ENCODE measurements around the gene MROH7.

MROH7 gene

DNA sequence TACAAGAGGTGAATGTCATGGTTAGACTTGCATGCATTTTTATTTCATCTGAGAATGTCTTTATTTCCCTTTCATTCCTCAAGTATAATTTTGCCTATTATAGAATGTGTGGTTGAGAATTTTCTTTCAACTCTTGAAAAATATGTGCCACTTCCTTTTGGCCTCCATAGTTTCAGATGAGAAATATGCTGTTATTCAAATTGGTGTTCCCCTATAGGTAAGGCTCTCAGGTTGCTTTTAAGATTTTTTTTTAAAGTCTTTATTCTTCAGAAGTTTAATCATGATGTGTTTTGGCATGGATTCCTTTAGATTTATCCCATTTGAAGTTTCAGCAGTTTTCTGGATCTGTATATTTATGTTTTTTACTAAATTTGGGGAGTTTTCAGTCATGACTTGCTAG lies 2.1 kb downstream of the MROH7 start:
- Histone ChIP-seq H3K27me3 (ENCODE audit: insufficient read depth, low read length, poor library complexity, severe bottlenecking) (no peaks in the 10 kb centered on the region), H4K20me1 (ENCODE audit: insufficient read depth, low read length, poor library complexity, severe bottlenecking) (no peaks in the 10 kb centered on the region), H3K4me2 (ENCODE audit: low read depth, low read length, poor library complexity, severe bottlenecking) (no peak overlapping the region), H3K9ac (ENCODE audit: low read depth, low read length, poor library complexity, severe bottlenecking) (no peak overlapping the region), H3F3A (ENCODE audit: low read depth) (no peaks in the 10 kb centered on the region), H3K9me3 (ENCODE audit: insufficient read depth, low read depth, low read length) (no peaks in the 10 kb centered on the region; the same call in 1 of the 2 replicates), H3K79me2 (ENCODE audit: insufficient read depth, low read length) (no peaks in the 10 kb centered on the region), H3K9me2 (replicated peaks; ENCODE audit: low read depth, low read length) (no peaks in the 10 kb centered on the region), H3K4me1 (ENCODE audit: insufficient read depth, low read length, poor library complexity, severe bottlenecking) (no peaks in the 10 kb centered on the region), H2AFZ (ENCODE audit: low read length) (no peak overlapping the region), H3K36me3 (ENCODE audit: insufficient read depth, low read length) (no peaks in the 10 kb centered on the region), H3K4me3 (ENCODE audit: low read length, poor library complexity, severe bottlenecking) (no peak overlapping the region)
- TF ChIP-seq, protein P1, sequence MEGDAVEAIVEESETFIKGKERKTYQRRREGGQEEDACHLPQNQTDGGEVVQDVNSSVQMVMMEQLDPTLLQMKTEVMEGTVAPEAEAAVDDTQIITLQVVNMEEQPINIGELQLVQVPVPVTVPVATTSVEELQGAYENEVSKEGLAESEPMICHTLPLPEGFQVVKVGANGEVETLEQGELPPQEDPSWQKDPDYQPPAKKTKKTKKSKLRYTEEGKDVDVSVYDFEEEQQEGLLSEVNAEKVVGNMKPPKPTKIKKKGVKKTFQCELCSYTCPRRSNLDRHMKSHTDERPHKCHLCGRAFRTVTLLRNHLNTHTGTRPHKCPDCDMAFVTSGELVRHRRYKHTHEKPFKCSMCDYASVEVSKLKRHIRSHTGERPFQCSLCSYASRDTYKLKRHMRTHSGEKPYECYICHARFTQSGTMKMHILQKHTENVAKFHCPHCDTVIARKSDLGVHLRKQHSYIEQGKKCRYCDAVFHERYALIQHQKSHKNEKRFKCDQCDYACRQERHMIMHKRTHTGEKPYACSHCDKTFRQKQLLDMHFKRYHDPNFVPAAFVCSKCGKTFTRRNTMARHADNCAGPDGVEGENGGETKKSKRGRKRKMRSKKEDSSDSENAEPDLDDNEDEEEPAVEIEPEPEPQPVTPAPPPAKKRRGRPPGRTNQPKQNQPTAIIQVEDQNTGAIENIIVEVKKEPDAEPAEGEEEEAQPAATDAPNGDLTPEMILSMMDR (conservative IDR thresholded peaks at IDR 0.05; ENCODE audit: low read length), result no peak
- TF ChIP-seq EZH2phosphoT487 (IDR thresholded peaks at IDR 0.05; ENCODE audit: borderline replicate concordance), result no peak

DNA sequence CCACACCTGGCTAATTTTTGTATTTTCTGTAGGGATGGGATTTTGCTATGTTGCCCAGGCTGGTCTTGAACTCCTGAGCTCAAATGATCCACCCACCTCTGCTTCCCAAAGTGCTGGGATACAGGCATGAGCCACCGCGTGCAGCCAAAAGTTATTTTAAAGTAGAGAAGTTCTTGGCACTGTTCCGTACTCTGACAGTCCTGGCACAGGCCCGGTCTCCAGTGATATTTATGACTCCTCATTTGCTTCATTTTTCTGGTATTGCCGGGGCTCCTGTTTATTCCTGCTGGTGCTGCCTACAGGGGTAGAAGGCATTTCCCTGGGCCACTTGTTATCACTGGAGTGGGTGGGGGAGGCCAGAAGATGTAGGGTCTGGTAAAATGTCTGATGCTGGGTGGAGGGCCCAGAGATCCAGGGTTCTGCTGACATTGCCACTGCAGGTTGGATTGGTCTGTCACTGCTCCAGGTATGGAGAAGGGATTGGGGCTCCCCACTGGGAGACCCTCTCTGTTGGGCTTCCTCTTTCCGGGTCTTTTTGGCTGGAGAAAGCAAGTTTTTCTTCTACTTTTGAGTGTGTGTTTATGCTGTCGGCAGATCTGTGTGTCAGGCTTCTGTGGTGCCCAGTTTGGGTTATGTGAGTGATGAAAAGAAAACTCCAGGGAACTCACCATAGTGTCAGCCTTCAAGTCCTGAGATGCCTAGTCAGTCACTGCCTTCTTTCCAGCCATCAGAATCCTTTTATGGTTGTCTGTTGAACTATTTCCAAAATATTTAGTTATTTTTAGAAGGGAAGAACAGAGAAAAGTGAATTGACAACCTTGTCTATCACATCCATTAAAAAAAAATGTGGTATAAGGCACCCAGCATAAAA lies 4.5 kb downstream of the MROH7 start:
- no peaks in the 10 kb centered on the region for H3K27me3 ChIP-seq (ENCODE audit: insufficient read depth, low read length, poor library complexity, severe bottlenecking)
- no peaks in the 10 kb centered on the region for H3K36me3 ChIP-seq (ENCODE audit: insufficient read depth, low read length)
- H3K4me2 ChIP-seq (ENCODE audit: low read depth, low read length, poor library complexity, severe bottlenecking), result no peak overlapping the region
- no peak overlapping the region for H2AFZ ChIP-seq (ENCODE audit: low read length)
- H3F3A ChIP-seq (ENCODE audit: low read depth), result no peaks in the 10 kb centered on the region
- no peak overlapping the region for H3K9ac ChIP-seq (ENCODE audit: low read depth, low read length, poor library complexity, severe bottlenecking)
- H3K79me2 ChIP-seq (ENCODE audit: insufficient read depth, low read length), result no peaks in the 10 kb centered on the region
- H3K9me2 ChIP-seq (replicated peaks; ENCODE audit: low read depth, low read length), result no peaks in the 10 kb centered on the region
- H4K20me1 ChIP-seq (ENCODE audit: insufficient read depth, low read length, poor library complexity, severe bottlenecking), result no peaks in the 10 kb centered on the region
- H3K4me1 ChIP-seq (ENCODE audit: insufficient read depth, low read length, poor library complexity, severe bottlenecking), result no peaks in the 10 kb centered on the region
- no peaks in the 10 kb centered on the region; the same call in 1 of the 2 replicates for H3K9me3 ChIP-seq (ENCODE audit: insufficient read depth, low read depth, low read length)
- TF ChIP-seq, protein P1 (conservative IDR thresholded peaks at IDR 0.05; ENCODE audit: low read length), result no peak
- no peak for TF ChIP-seq EZH2phosphoT487 (IDR thresholded peaks at IDR 0.05; ENCODE audit: borderline replicate concordance)
- no peak overlapping the region for H3K4me3 ChIP-seq (ENCODE audit: low read length, poor library complexity, severe bottlenecking)

DNA sequence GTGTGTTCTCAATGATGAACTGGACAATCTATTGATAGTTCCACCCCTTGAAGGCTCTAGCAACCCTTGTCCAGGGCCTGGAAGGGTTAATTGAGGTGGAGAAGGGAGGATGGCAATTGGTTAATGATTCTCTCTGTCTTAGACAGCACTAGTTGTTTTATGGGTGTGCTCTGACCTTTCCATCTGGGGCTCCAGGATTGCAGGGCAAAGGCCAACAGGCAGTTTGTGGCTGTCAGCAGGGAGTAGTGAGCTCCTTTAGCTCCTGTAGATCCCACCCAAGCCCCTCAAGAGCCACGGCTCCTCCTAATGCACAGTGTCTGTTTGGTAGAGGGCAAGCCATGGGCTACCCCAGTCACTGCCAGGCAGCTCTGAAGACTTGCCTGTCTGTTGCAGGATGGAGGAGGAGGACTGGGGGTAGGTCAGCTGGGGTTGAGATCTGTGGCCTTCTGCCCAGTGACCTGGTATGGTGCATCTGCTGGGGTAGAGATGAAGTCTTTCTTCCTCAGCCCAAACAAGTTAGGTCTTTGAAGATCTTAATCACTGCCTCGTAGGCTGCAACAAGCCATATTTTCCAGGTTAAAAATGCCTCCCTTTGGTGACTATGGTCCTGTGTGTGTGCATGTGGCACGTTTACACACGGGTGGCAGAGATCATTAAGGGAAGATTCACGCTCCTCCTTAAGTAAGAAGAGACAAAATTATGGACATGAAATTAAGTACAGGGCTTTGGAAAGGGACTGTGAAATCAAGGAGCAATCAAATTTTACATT lies 7.7 kb downstream of the MROH7 start:
- Histone ChIP-seq H3K9me2 (replicated peaks; ENCODE audit: low read depth, low read length) (no peaks in the 10 kb centered on the region), H3K9ac (ENCODE audit: low read depth, low read length, poor library complexity, severe bottlenecking) (no peak overlapping the region), H3K9me3 (ENCODE audit: insufficient read depth, low read depth, low read length) (no peaks in the 10 kb centered on the region), H3K4me2 (ENCODE audit: low read depth, low read length, poor library complexity, severe bottlenecking) (no peak overlapping the region), H3K4me1 (ENCODE audit: insufficient read depth, low read length, poor library complexity, severe bottlenecking) (no peaks in the 10 kb centered on the region), H3F3A (ENCODE audit: low read depth) (no peaks in the 10 kb centered on the region), H2AFZ (ENCODE audit: low read length) (no peak overlapping the region), H4K20me1 (ENCODE audit: insufficient read depth, low read length, poor library complexity, severe bottlenecking) (no peaks in the 10 kb centered on the region), H3K36me3 (ENCODE audit: insufficient read depth, low read length) (no peaks in the 10 kb centered on the region), H3K79me2 (ENCODE audit: insufficient read depth, low read length) (no peaks in the 10 kb centered on the region), H3K27me3 (ENCODE audit: insufficient read depth, low read length, poor library complexity, severe bottlenecking) (no peaks in the 10 kb centered on the region), H3K4me3 (ENCODE audit: low read length, poor library complexity, severe bottlenecking) (no peak overlapping the region)
- TF ChIP-seq EZH2phosphoT487 (IDR thresholded peaks at IDR 0.05; ENCODE audit: borderline replicate concordance), result no peak
- TF ChIP-seq, protein P1 (conservative IDR thresholded peaks at IDR 0.05; ENCODE audit: low read length), result no peak
